Epithelial cell of proximal tubule (primary cell): ENCODE measurements around the gene C10orf53. TPM values are rescaled to one million over a fixed set of nuclear protein-coding genes. Genes with fewer than 3 reads are reported as not detected.

Source experiments
- DNase-seq: peaks from one replicate; pipeline ENCODE4 v3.0.0-alpha.2; 2011; ENCODE audit warnings: low read depth
- H3K4me3 ChIP-seq: 2 replicates; pipeline ENCODE4 v1.5.1; 2011; ENCODE audit warnings: low read depth, mild to moderate bottlenecking, low read length
- total RNA-seq: library from RNA; depleted of rRNA; stranded (reverse); fragments of >200 nt; gene quantifications from 2 replicates; pipeline ENCODE4 v1.2.3, GENCODE V29; 2015
- TF ChIP-seq, protein P1 (sequence below): conservative IDR thresholded peaks from 2 replicates; pipeline ENCODE4 v1.5.1; 2012; ENCODE audit warnings: low read depth, mild to moderate bottlenecking, low read length

The C10orf53 gene
- total RNA-seq, 1 donor from 2014 or later, result not detected

DNA sequence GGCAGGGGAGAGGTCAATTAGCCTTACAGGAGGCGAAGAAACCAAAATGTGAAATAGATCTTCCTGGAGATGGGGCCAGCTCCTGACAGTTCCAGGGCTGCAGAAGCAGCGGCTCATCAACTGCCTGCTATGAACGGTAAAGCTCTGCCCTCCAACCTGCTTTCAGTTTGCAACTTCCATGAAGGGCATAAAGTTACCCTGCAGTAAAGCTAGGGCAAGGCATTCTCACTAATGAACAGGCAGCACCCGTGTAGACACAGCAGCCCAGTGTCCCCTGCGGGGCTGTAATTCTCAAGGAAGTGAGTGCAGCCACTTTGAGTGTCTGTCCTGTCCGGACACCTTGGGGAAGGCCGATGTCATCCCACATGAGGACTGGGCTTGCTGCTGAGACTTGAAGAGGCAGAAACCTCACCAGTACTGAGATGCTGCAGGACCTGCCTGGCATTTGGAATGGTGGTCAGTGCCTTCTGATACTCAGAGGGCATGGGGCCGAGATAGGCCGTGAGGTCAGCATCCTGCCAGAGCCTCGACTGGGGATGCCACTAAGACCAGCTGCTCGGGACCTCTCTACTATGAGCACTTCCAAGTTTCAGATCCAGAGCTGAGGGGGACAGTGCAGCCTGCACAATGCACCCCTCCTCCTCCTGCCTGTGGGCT is 26.1 kb upstream of the C10orf53 start:
- no peak overlapping the region for H3K4me3 ChIP-seq
- TF ChIP-seq, protein P1, sequence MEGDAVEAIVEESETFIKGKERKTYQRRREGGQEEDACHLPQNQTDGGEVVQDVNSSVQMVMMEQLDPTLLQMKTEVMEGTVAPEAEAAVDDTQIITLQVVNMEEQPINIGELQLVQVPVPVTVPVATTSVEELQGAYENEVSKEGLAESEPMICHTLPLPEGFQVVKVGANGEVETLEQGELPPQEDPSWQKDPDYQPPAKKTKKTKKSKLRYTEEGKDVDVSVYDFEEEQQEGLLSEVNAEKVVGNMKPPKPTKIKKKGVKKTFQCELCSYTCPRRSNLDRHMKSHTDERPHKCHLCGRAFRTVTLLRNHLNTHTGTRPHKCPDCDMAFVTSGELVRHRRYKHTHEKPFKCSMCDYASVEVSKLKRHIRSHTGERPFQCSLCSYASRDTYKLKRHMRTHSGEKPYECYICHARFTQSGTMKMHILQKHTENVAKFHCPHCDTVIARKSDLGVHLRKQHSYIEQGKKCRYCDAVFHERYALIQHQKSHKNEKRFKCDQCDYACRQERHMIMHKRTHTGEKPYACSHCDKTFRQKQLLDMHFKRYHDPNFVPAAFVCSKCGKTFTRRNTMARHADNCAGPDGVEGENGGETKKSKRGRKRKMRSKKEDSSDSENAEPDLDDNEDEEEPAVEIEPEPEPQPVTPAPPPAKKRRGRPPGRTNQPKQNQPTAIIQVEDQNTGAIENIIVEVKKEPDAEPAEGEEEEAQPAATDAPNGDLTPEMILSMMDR, result no peak
- no peak for DNase-seq

DNA sequence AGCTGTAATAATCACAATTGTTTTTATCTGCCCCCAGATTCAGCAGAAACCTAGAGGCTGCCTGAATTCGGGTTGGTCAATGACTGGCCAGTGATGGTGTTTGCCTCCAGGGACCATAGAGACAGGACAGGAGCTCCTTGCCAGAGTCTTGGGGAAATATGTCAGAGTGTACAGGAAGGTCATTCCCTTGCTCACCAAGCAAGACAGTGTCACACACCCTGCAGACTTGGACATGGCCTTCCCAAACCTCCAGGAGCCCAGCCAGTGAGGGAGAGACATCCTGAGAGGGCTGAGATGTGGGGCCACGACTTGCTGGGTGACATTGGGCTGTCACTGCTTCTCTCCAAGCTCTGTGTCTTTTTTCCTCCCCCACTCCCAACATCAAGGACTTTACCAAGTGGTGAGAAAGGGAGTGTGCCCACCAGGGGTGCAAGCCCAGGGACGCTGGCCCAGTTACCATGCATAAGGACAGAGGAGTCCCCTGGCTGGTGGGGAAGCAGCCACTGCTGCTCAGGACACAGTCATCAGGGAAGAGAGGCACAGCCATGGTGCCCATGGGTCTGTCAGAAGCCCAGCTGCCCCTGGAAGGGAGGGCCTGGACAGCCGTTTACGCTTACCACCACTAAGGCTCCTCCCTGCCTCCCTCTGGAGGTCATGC is 25.3 kb upstream of the C10orf53 start:
- no peak overlapping the region for H3K4me3 ChIP-seq
- TF ChIP-seq, protein P1, result no peak

DNA sequence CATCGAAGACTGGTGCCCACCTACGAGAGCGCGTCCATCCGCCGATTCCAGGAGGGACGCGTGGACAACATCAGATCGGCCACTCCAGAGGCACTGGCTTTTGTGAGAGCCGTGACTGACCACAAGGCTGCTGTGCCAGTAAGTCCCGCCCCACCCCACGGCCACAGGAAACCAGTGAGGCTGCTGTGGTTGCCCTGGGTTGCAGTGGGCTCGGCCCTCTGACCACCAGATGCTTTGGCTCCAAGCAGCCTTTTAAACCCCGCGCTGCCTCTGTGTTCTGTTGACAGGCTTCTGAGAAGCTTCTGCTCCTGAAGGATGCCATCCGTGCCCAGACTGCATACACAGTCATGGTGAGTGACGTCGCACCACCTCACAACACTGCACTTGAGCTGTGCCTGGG is 24.4 kb upstream of the C10orf53 start:
- H3K4me3 ChIP-seq, result no peak overlapping the region
- no peak for DNase-seq
- TF ChIP-seq, protein P1, result no peak

More for the DNA sequence above, 25.3 kb upstream of the C10orf53 start:
- no peak for DNase-seq

DNA sequence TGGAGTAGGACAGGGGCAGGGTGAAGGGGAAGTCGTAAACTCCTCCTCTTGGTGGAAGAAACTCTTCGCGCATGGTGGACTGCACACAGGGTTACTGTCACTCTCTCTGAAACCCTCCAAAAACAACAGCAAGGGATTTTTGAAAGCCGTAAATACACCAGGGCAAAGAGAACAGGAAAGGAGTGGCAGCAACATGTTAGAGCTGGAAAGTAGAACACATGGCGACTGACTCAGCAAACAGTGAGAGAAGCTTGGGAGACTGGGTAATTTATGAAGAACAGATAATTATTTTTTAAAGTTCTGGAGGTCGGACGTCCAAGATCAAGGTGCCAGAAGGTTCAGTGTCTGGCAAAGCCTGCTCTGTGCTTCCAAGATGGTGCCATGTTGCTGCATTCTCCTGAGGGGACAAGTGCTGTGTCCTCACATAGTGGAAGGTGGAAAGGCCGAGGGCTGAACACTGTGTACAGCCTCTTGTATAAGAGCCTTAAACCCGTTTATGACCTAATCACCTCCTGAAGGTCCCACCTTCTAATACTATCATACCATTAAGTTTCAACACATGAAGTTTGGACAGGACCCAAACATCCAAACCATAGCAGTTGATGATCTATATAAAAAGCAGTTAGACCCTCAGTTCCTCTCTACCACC is 22.5 kb upstream of the C10orf53 start:
- TF ChIP-seq, protein P1, result no peak
- H3K4me3 ChIP-seq, result no peak overlapping the region
- DNase-seq, result no peak

DNA sequence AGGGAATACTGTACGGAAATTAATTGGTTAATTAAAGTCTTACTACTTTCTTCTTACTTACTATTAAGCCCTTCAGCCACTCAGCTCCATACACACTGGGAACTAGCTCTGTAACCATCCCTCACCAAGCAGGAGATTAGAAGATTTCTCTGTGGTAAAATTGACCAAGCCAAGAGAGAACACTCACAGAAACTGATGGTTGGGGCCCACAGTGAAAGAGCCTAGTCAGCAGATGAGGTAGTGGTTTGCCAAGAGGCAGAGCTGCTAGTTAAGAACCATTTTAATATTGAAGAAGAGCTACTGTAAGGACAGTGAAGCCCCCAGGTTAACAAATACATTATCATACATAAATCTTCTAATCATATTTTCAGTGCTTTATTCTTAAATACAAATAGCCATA is 21.8 kb upstream of the C10orf53 start:
- TF ChIP-seq, protein P1, result no peak
- no peak overlapping the region for H3K4me3 ChIP-seq
- no peak for DNase-seq

DNA sequence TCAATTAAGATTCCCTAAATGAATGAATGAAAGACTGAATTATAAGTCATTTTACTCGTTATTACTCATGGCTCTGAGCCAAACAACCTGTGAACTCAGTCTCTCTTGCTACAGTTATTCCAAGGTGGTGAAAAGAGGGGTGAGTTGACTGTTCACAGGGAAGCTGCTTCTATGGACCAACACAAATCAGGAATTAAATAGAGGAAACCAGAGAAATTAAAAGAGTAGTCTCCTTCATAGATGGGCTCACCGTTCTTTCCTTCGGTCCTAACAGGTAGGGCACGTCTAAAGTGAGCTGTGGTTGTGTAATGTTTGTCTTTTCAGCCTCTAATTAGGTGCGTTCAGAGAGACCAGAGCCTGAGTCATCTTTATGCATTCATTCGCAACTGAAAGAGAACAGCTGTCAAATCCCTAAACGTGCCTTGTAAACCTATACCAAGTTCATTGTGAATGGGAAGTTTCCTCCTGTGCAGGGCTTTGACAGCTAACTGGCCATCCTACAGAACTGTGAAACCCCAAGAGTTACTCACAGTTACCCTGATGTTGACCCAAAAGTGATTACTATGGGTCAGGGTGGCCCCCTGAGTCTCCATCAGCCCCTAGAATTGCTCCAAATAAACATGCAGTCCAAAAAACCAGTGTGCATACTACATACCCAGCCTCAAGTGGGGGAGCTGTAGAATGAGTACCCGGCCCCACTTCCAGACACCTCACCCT is 18.2 kb upstream of the C10orf53 start:
- TF ChIP-seq, protein P1, result no peak
- DNase-seq, result no peak
- no peak overlapping the region for H3K4me3 ChIP-seq
